Mesenchymal stem cell (in vitro differentiated cells and primary cell): ENCODE measurements around the gene CLASRP.
A peak's percentile ranks its signal among the peaks of the same experiment; 100 is the strongest.

ENCODE experiments used
- DNase-seq: peaks from one replicate; pipeline ENCODE4 v3.0.0-alpha.2; 2013
- H2AFZ ChIP-seq: one replicate; pipeline ENCODE4 v1.6.1; 2013; ENCODE audit warnings: low read depth, mild to moderate bottlenecking, control low read depth, inconsistent platforms, low read length, moderate library complexity
- H2AK5ac ChIP-seq: 2 replicates; pipeline ENCODE4 v1.6.1; 2013; ENCODE audit warnings: low read length, moderate library complexity, mild to moderate bottlenecking, inconsistent platforms; ENCODE audit not compliant: severe bottlenecking
- H2BK120ac ChIP-seq: one replicate; pipeline ENCODE4 v1.6.1; 2013; ENCODE audit warnings: low read depth, mild to moderate bottlenecking, inconsistent platforms, low read length, moderate library complexity
- H2BK12ac ChIP-seq, 2 experiments: one replicate each; pipeline ENCODE4 v1.6.1; 2013; ENCODE audit warnings: inconsistent platforms in 2 of 2, low read length in 2 of 2, mild to moderate bottlenecking in 2 of 2, moderate library complexity in 2 of 2, control low read depth in 1 of 2
- H2BK15ac ChIP-seq: one replicate; pipeline ENCODE4 v1.6.1; 2013; ENCODE audit warnings: mild to moderate bottlenecking, low read depth, inconsistent platforms; ENCODE audit not compliant: poor library complexity, severe bottlenecking
- H2BK5ac ChIP-seq: 2 replicates; pipeline ENCODE4 v1.6.1; 2013; ENCODE audit warnings: low read depth, mild to moderate bottlenecking, low read length, control low read depth, inconsistent platforms; ENCODE audit not compliant: poor library complexity, severe bottlenecking
- H3K14ac ChIP-seq, 2 experiments: one replicate each; pipeline ENCODE4 v1.6.1; 2013; ENCODE audit warnings: inconsistent platforms in 2 of 2, low read length in 2 of 2, control low read depth in 1 of 2, mild to moderate bottlenecking in 1 of 2, moderate library complexity in 1 of 2
- H3K18ac ChIP-seq, 2 experiments: one replicate each; pipeline ENCODE4 v1.6.1; 2013; ENCODE audit warnings: inconsistent platforms in 2 of 2, low read length in 2 of 2, control low read depth in 1 of 2, low read depth in 1 of 2, mild to moderate bottlenecking in 1 of 2
- H3K23ac ChIP-seq, 2 experiments: one replicate each; pipeline ENCODE4 v1.6.1; 2013; ENCODE audit warnings: inconsistent platforms in 2 of 2, low read length in 2 of 2, mild to moderate bottlenecking in 2 of 2, moderate library complexity in 2 of 2, control low read depth in 1 of 2
- H3K27ac ChIP-seq: 2 replicates; pipeline ENCODE4 v1.5.1; 2013; ENCODE audit warnings: mild to moderate bottlenecking, moderate library complexity, low read length, control low read depth, inconsistent platforms; ENCODE audit not compliant: poor library complexity, severe bottlenecking
- H3K27me3 ChIP-seq, 2 experiments: 2 replicates each; pipeline versions ENCODE4 v1.6.1 to v1.7.0; 2013; ENCODE audit warnings: low read length in 2 of 2, mild to moderate bottlenecking in 2 of 2, moderate library complexity in 2 of 2, control low read depth in 1 of 2, inconsistent platforms in 1 of 2; ENCODE audit not compliant: control insufficient read depth in 1 of 2, insufficient read depth in 1 of 2
- H3K36me3 ChIP-seq, 2 experiments: 2 replicates each; pipeline versions ENCODE4 v1.6.1 to v1.7.0; 2013; ENCODE audit warnings: low read length in 2 of 2, control low read depth in 1 of 2, inconsistent platforms in 1 of 2, low read depth in 1 of 2, mild to moderate bottlenecking in 1 of 2; ENCODE audit not compliant: insufficient read depth in 2 of 2, control insufficient read depth in 1 of 2
- H3K4ac ChIP-seq, 2 experiments: one replicate each; pipeline ENCODE4 v1.6.1; 2013; ENCODE audit warnings: inconsistent platforms in 2 of 2, low read length in 2 of 2, mild to moderate bottlenecking in 2 of 2, moderate library complexity in 2 of 2, control low read depth in 1 of 2, low read depth in 1 of 2
- H3K4me1 ChIP-seq: 2 replicates; pipeline ENCODE4 v1.6.1; 2013; ENCODE audit warnings: low read depth, low read length, control low read depth; ENCODE audit not compliant: control insufficient read depth, insufficient read depth
- H3K4me2 ChIP-seq: 2 replicates; pipeline ENCODE4 v1.6.1; 2013; ENCODE audit warnings: low read length, mild to moderate bottlenecking, inconsistent platforms; ENCODE audit not compliant: poor library complexity, severe bottlenecking
- H3K4me3 ChIP-seq, 2 experiments: 2 replicates each; pipeline versions ENCODE4 v1.5.1 to v1.7.0; 2013; ENCODE audit warnings: low read length in 2 of 2, mild to moderate bottlenecking in 2 of 2, control low read depth in 1 of 2, low read depth in 1 of 2; ENCODE audit not compliant: insufficient read depth in 1 of 2
- H3K79me1 ChIP-seq: replicated peaks from 2 replicates; pipeline ENCODE4 v1.6.1; 2013; ENCODE audit warnings: mild to moderate bottlenecking, control low read depth, low read length, inconsistent platforms; ENCODE audit not compliant: poor library complexity, severe bottlenecking
- H3K9ac ChIP-seq: 2 replicates; pipeline ENCODE4 v1.7.0; 2013; ENCODE audit warnings: mild to moderate bottlenecking, low read length, moderate library complexity
- H3K9me3 ChIP-seq: 2 replicates; pipeline ENCODE4 v1.7.0; 2013; ENCODE audit warnings: mild to moderate bottlenecking, low read length; ENCODE audit not compliant: control insufficient read depth
- H4K8ac ChIP-seq: one replicate; pipeline ENCODE4 v1.6.1; 2013; ENCODE audit warnings: inconsistent platforms, mild to moderate bottlenecking, low read length, moderate library complexity
- H4K91ac ChIP-seq: one replicate; pipeline ENCODE4 v1.6.1; 2013; ENCODE audit warnings: mild to moderate bottlenecking, low read length, inconsistent platforms
- WGBS: methylation state at CpG from one replicate; pipeline ENCODE4 v1.1.7; 2013; ENCODE audit warnings: mixed read lengths; 5-methylcytosine and 5-hydroxymethylcytosine counted together

CLASRP gene

DNA sequence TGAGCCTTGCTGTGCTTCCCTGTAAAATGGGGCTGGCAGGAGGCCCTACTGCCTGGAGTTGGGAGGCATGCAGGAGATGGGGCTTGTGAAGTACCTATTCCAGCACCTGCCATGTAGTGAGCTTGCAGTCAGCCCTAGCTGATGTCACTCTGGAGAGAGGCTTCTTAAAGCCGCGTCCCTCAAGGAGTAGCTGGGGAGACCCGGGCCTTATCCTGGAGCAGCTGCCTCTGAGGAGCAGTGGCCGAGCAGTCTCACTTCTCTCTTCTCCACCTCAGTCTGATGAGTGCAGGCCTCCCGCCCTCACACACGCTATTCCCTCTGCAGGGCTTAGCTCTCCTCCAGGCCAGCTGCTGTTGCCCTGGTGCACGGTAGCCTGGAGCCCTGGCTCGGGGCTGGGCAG is 18.0 kb downstream of the CLASRP start:
- Histone ChIP-seq H2BK12ac (no peak overlapping the region), H3K4me2 (no peak overlapping the region), H2BK120ac (no peak overlapping the region), H3K27ac (no peak overlapping the region), H2BK5ac (no peak overlapping the region), H3K4me1 (peaks cover 10% of the 10 kb centered on the region), H4K8ac (no peak overlapping the region), H3K18ac (no peak overlapping the region), H3K27me3 (no peaks in the 10 kb centered on the region), H3K14ac (no peak overlapping the region), H3K4me3 (no peak overlapping the region), H3K9me3 (no peaks in the 10 kb centered on the region), H3K36me3 (peaks cover 94 to 95% of the 10 kb centered on the region in 2 experiments), H4K91ac (no peak overlapping the region), H3K4ac (no peak overlapping the region), H3K23ac (no peak overlapping the region), H2BK15ac (no peak overlapping the region), H2AFZ (no peak overlapping the region), H3K79me1 (peaks cover 64% of the 10 kb centered on the region), H2AK5ac (no peak overlapping the region), H3K9ac (no peak overlapping the region)
- 96% methylated on average over 8 of the region's 8 CpGs for WGBS
- DNase-seq = no peak

DNA sequence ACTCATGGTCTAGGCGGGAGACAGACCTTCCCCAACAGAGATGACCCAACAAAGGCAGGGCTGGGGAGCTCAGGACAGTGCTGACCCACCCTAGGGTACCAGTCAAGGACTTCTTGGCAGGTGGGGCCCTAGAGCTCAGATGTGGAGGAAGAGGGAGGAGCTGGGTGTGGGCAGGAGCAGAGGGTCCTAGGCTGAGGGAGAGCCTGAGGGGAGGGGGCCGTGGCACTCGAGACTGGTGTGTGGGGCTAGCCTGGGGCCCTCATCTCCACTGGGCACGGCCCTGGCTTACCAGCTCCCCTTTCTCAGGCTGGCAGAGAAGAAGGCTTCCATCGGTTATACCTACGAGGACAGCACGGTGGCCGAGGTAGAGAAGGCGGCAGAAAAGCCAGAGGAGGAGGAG is 18.6 kb downstream of the CLASRP start:
- Histone ChIP-seq H3K23ac (no peak overlapping the region), H3K9me3 (no peaks in the 10 kb centered on the region), H3K14ac (no peak overlapping the region), H2AFZ (no peak overlapping the region), H3K18ac (no peak overlapping the region), H3K9ac (no peak overlapping the region), H3K4ac (no peak overlapping the region), H2BK12ac (no peak overlapping the region), H4K91ac (no peak overlapping the region), H2BK120ac (no peak overlapping the region), H3K4me2 (no peak overlapping the region), H3K36me3 (peaks cover 92% of the 10 kb centered on the region in 2 experiments), H2BK15ac (no peak overlapping the region), H3K79me1 (peaks cover 66% of the 10 kb centered on the region), H3K4me3 (no peak overlapping the region), H2AK5ac (no peak overlapping the region), H4K8ac (no peak overlapping the region), H2BK5ac (no peak overlapping the region), H3K4me1 (peaks cover 10% of the 10 kb centered on the region), H3K27ac (no peak overlapping the region), H3K27me3 (no peaks in the 10 kb centered on the region)
- 90% methylated on average over 9 of the region's 9 CpGs for WGBS
- no peak for DNase-seq

- no peak overlapping the region for H3K9ac ChIP-seq
- H3K4me1 ChIP-seq = peaks cover 10% of the 10 kb centered on the region
- no peak overlapping the region for H3K14ac ChIP-seq
- H3K4me3 ChIP-seq = no peak overlapping the region
- H3K79me1 ChIP-seq = peaks cover 59% of the 10 kb centered on the region
- H3K23ac ChIP-seq = no peak overlapping the region
- H2BK120ac ChIP-seq = no peak overlapping the region
- H2BK5ac ChIP-seq = no peak overlapping the region
- H2AFZ ChIP-seq = no peak overlapping the region
- no peak overlapping the region for H3K4me2 ChIP-seq
- WGBS = 92% methylated on average over 14 of the region's 14 CpGs
- no peak overlapping the region for H3K27ac ChIP-seq
- DNase-seq = no peak
- H3K9me3 ChIP-seq = no peaks in the 10 kb centered on the region
- no peaks in the 10 kb centered on the region for H3K27me3 ChIP-seq
- H2BK15ac ChIP-seq = no peak overlapping the region
- H3K36me3 ChIP-seq = peaks cover 91 to 94% of the 10 kb centered on the region in 2 experiments
- no peak overlapping the region for H4K91ac ChIP-seq
- H2AK5ac ChIP-seq = no peak overlapping the region
- peak overlapping the region in 1 of 2 experiments; percentile 35 for H2BK12ac ChIP-seq
- H3K18ac ChIP-seq = no peak overlapping the region
- H3K4ac ChIP-seq = no peak overlapping the region
- H4K8ac ChIP-seq = no peak overlapping the region
These were observed 19.8 kb downstream of the CLASRP start for GRCh38 chr19:45058622-45059159.

DNA sequence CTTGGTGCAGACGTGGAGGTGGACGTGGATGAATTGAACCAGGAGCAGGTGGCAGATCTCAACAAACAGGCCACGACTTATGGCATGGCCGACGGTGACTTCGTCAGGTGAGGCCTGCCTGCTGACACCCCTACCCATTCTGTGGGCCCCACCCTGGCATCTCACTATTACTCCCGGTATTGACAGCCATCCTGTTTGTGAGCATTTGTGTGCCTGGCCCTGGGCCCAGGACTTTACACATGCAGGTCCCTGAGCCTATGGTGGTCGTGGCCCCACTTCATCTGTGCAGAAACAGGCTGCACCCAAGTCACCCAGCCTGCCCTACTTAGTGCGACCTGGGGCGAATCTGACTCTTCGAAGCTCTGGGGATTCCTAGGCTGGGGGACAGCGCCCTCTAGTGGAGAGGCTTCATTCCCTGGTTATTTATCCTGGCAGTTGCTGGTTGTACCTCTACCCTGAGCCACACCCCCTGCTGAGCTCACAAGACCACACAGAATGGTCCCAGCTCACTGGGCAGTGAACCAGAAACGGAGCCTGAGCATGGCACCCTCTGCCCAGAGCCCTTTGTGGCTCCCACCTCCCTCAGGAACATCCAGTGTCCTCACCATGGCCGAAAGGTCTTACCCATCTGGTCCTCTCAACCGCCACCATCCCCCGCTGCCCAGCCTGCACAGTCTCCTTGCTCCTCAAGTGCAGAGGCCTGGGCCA is 20.6 kb downstream of the CLASRP start:
- H3K79me1 ChIP-seq = peaks cover 58% of the 10 kb centered on the region
- 74% methylated on average over 16 of the region's 16 CpGs for WGBS
- H3K14ac ChIP-seq = no peak overlapping the region
- peak; percentile 84 for DNase-seq
- H2BK120ac ChIP-seq = no peak overlapping the region
- H2AFZ ChIP-seq = no peak overlapping the region
- no peak overlapping the region for H4K8ac ChIP-seq
- no peak overlapping the region for H3K4ac ChIP-seq
- no peak overlapping the region for H4K91ac ChIP-seq
- no peak overlapping the region for H2AK5ac ChIP-seq
- no peak overlapping the region for H2BK5ac ChIP-seq
- H3K9ac ChIP-seq = peak overlapping the region; percentile 28
- no peak overlapping the region for H3K18ac ChIP-seq
- H2BK15ac ChIP-seq = no peak overlapping the region
- no peaks in the 10 kb centered on the region for H3K9me3 ChIP-seq
- peaks cover 10% of the 10 kb centered on the region for H3K4me1 ChIP-seq
- H3K4me3 ChIP-seq = no peak overlapping the region
- H3K36me3 ChIP-seq = peaks cover 90 to 92% of the 10 kb centered on the region in 2 experiments
- no peak overlapping the region for H3K27ac ChIP-seq
- no peak overlapping the region for H3K23ac ChIP-seq
- H2BK12ac ChIP-seq = no peak overlapping the region
- H3K4me2 ChIP-seq = no peak overlapping the region
- H3K27me3 ChIP-seq = no peaks in the 10 kb centered on the region
